Natural killer cell (primary cell): ENCODE results near the gene NCR1. TPM values are rescaled to one million over a fixed set of nuclear protein-coding genes. Genes with fewer than 3 reads are reported as not detected.
"Not testable (repeated sequence)": the region's sequence is repeated elsewhere in the genome, so short reads cannot be mapped to it uniquely, and the experiment has no call there.

ENCODE experiments used
- ATAC-seq, 3 donors: fragments of 150-1000 bp in 2 of 3; fragments of 200-7000 bp in 1 of 3; cut with Tn5 transposase; 1 replicate in 1 of 3; 2 replicates in 2 of 3; pipeline ENCODE4 v1.10.0; 2021; ENCODE audit warnings: mild to moderate bottlenecking in 2 of 3, moderate library complexity in 2 of 3
- DNase-seq, 2 donors: peaks; one replicate each; pipeline versions ENCODE4 v3.0.0 to v3.0.0-alpha.2; 2013 to 2021; ENCODE audit warnings: mixed read lengths in 1 of 2
- H3K27ac ChIP-seq: one replicate; pipeline ENCODE4 v1.5.1; 2013; ENCODE audit warnings: mild to moderate bottlenecking, low read length
- H3K27me3 ChIP-seq: one replicate; pipeline ENCODE4 v1.6.1; 2013; ENCODE audit warnings: low read length; ENCODE audit not compliant: control insufficient read depth, insufficient read depth
- H3K36me3 ChIP-seq: one replicate; pipeline ENCODE4 v1.6.1; 2013; ENCODE audit warnings: low read length; ENCODE audit not compliant: control insufficient read depth, insufficient read depth
- H3K4me1 ChIP-seq: one replicate; pipeline ENCODE4 v1.6.1; 2013; ENCODE audit warnings: low read length; ENCODE audit not compliant: control insufficient read depth, insufficient read depth
- H3K4me3 ChIP-seq: one replicate; pipeline ENCODE4 v1.5.1; 2013; ENCODE audit warnings: low read length
- H3K9me3 ChIP-seq: one replicate; pipeline ENCODE4 v1.6.1; 2013; ENCODE audit warnings: low read length; ENCODE audit not compliant: control insufficient read depth, insufficient read depth
- H3K27ac Mint-ChIP-seq, 2 donors: one replicate each; pipeline ENCODE4 v1.8.0; 2022; ENCODE audit warnings: mild to moderate bottlenecking in 2 of 2, mixed read lengths in 2 of 2, moderate library complexity in 1 of 2
- H3K27me3 Mint-ChIP-seq, 2 donors: one replicate each; pipeline ENCODE4 v1.8.0; 2022; ENCODE audit warnings: low read depth in 2 of 2, mixed read lengths in 2 of 2
- H3K36me3 Mint-ChIP-seq: one replicate; pipeline ENCODE4 v1.8.0; 2022; ENCODE audit warnings: mixed read lengths
- H3K4me1 Mint-ChIP-seq, 2 donors: one replicate each; pipeline ENCODE4 v1.8.0; 2022; ENCODE audit warnings: mixed read lengths in 2 of 2
- H3K4me3 Mint-ChIP-seq: one replicate; pipeline ENCODE4 v1.8.0; 2022; ENCODE audit warnings: mild to moderate bottlenecking, moderate library complexity, mixed read lengths
- H3K9me3 Mint-ChIP-seq, 2 donors: one replicate each; pipeline ENCODE4 v1.8.0; 2022; ENCODE audit warnings: mixed read lengths in 2 of 2
- CTCF ChIP-seq: fragments of 200-600 bp; IDR thresholded peaks from one replicate; pipeline ENCODE4 v1.8.0; 2022; ENCODE audit warnings: antibody characterized with exemption
- WGBS: methylation state at CpG from one replicate; pipeline ENCODE4 v1.1.7; 2013; ENCODE audit warnings: missing lambda C conversion rate; ENCODE audit not compliant: insufficient coverage; 5-methylcytosine and 5-hydroxymethylcytosine counted together
- intact Hi-C: fragments of 100-400 bp; cut with micrococcal nuclease; formaldehyde crosslinking; loops from one replicate; pipeline ENCODE4 v1.14.2; 2022
- total RNA-seq, 4 donors: library from RNA; stranded (reverse); fragments of 120-200 nt in 1 of 4; gene quantifications; one replicate each; pipeline versions ENCODE4 v1.2.3 to v1.2.4, GENCODE V29; 2013 to 2022

Gene NCR1
- total RNA-seq, 3 donors from 2014 or later (not counting 1 experiment from before 2014, with no cell fraction given): 213 to 342 (median 244) TPM

- DNase-seq: no peak
- Histone ChIP-seq H3K27me3 (no peaks in the 10 kb centered on the region), H3K36me3 (no peaks in the 10 kb centered on the region), H3K4me3 (no peak overlapping the region), H3K4me1 (no peaks in the 10 kb centered on the region), H3K27ac (no peak overlapping the region), H3K9me3 (no peaks in the 10 kb centered on the region)
- no peaks in the 10 kb centered on the region for H3K9me3 Mint-ChIP-seq
- 92% methylated on average over 11 of the region's 11 CpGs for WGBS
- H3K36me3 Mint-ChIP-seq: no peaks in the 10 kb centered on the region
- H3K27me3 Mint-ChIP-seq: no peaks in the 10 kb centered on the region
- H3K4me1 Mint-ChIP-seq: no peaks in the 10 kb centered on the region
- no peak overlapping the region for H3K4me3 Mint-ChIP-seq
- no peak for TF ChIP-seq CTCF
- intact Hi-C loops: loop anchor here (10.0 kb wide), 1 partner anchor 125 kb away; no protein-coding TSS in a partner anchor
- no peak for ATAC-seq
- H3K27ac Mint-ChIP-seq: no peak overlapping the region
These were observed 16.4 kb upstream of the NCR1 start for GRCh38 chr19:54889566-54889965.

- no peaks in the 10 kb centered on the region for H3K4me1 ChIP-seq
- no peak overlapping the region for H3K27ac ChIP-seq
- WGBS: 94% methylated on average over 7 of the region's 7 CpGs
- DNase-seq: no peak
- intact Hi-C loops: no loop called here
- Mint-ChIP-seq H3K27me3 (peaks cover 0 to under 1% of the 10 kb centered on the region in 2 donors), H3K36me3 (no peaks in the 10 kb centered on the region), H3K4me3 (no peak overlapping the region), H3K27ac (no peak overlapping the region), H3K4me1 (peaks cover 0 to 17% of the 10 kb centered on the region in 2 donors), H3K9me3 (no peaks in the 10 kb centered on the region)
- no peaks in the 10 kb centered on the region for H3K27me3 ChIP-seq
- no peak for TF ChIP-seq CTCF
- no peak for ATAC-seq
- H3K9me3 ChIP-seq: no peaks in the 10 kb centered on the region
- no peak overlapping the region for H3K4me3 ChIP-seq
- no peaks in the 10 kb centered on the region for H3K36me3 ChIP-seq
These were observed 12.5 kb upstream of the NCR1 start for GRCh38 chr19:54893406-54893805.

- H3K9me3 Mint-ChIP-seq, H3K36me3 ChIP-seq, H3K4me1 ChIP-seq, DNase-seq, H3K27me3 ChIP-seq, H3K4me3 ChIP-seq, H3K27ac Mint-ChIP-seq, ATAC-seq, H3K9me3 ChIP-seq, intact Hi-C loops, H3K27me3 Mint-ChIP-seq, H3K4me3 Mint-ChIP-seq, H3K36me3 Mint-ChIP-seq, H3K27ac ChIP-seq: not testable (repeated sequence)
- H3K4me1 Mint-ChIP-seq: peaks cover 2 to 24% of the 10 kb centered on the region in 2 donors
- 93% methylated on average over 16 of the region's 16 CpGs for WGBS
These were observed 11.8 kb upstream of the NCR1 start for GRCh38 chr19:54894106-54894505.

GRCh38 chr19:54896036-54896435, 9.9 kb upstream of the NCR1 start:
- H3K27ac ChIP-seq: no peak overlapping the region
- H3K4me1 ChIP-seq: peaks cover under 1% of the 10 kb centered on the region
- intact Hi-C loops: no loop called here
- no peak overlapping the region for H3K4me3 Mint-ChIP-seq
- no peak overlapping the region for H3K4me3 ChIP-seq
- peaks cover 14 to 41% of the 10 kb centered on the region in 2 donors for H3K4me1 Mint-ChIP-seq
- no peak for TF ChIP-seq CTCF
- H3K36me3 ChIP-seq: no peaks in the 10 kb centered on the region
- no peak for ATAC-seq
- H3K9me3 Mint-ChIP-seq: no peaks in the 10 kb centered on the region
- DNase-seq: no peak
- H3K27me3 Mint-ChIP-seq: peaks cover 0 to 5% of the 10 kb centered on the region in 2 donors
- H3K27me3 ChIP-seq: no peaks in the 10 kb centered on the region
- no peaks in the 10 kb centered on the region for H3K36me3 Mint-ChIP-seq
- no peaks in the 10 kb centered on the region for H3K9me3 ChIP-seq
- WGBS: 100% methylated on average over 2 of the region's 2 CpGs
- H3K27ac Mint-ChIP-seq: no peak overlapping the region

GRCh38 chr19:54898685-54899084, 7.3 kb upstream of the NCR1 start:
- peak overlapping the region in 1 of 2 donors; percentile 14 for H3K27ac Mint-ChIP-seq
- H3K27me3 ChIP-seq, H3K27ac ChIP-seq, H3K36me3 Mint-ChIP-seq, H3K9me3 Mint-ChIP-seq, H3K9me3 ChIP-seq, intact Hi-C loops, H3K4me3 ChIP-seq, H3K27me3 Mint-ChIP-seq, H3K4me3 Mint-ChIP-seq, ATAC-seq, H3K36me3 ChIP-seq: not testable (repeated sequence)
- WGBS: 91% methylated on average over 7 of the region's 7 CpGs
- H3K4me1 Mint-ChIP-seq: peaks cover 32 to 61% of the 10 kb centered on the region in 2 donors
- peaks cover 22% of the 10 kb centered on the region for H3K4me1 ChIP-seq
- peak in 1 of 2 donors; percentile 0 for DNase-seq

GRCh38 chr19:54899646-54900045, 6.3 kb upstream of the NCR1 start:
- not testable (repeated sequence) for H3K27me3 Mint-ChIP-seq, DNase-seq, H3K27me3 ChIP-seq, H3K27ac ChIP-seq, H3K4me3 ChIP-seq, H3K9me3 Mint-ChIP-seq, ATAC-seq, H3K36me3 ChIP-seq, H3K9me3 ChIP-seq, H3K4me3 Mint-ChIP-seq, H3K36me3 Mint-ChIP-seq
- WGBS: 75% methylated on average over 9 of the region's 9 CpGs
- intact Hi-C loops: loop anchor here (10.0 kb wide), 2 partner anchors 205 to 365 kb away; no protein-coding TSS in a partner anchor
- Mint-ChIP-seq H3K27ac (peak overlapping the region in 1 of 2 donors; percentile 14), H3K4me1 (peaks cover 41 to 71% of the 10 kb centered on the region in 2 donors)
- peaks cover 28% of the 10 kb centered on the region for H3K4me1 ChIP-seq
